Measurements from ENCODE around the gene BRICD5.

BRICD5 gene

DNA sequence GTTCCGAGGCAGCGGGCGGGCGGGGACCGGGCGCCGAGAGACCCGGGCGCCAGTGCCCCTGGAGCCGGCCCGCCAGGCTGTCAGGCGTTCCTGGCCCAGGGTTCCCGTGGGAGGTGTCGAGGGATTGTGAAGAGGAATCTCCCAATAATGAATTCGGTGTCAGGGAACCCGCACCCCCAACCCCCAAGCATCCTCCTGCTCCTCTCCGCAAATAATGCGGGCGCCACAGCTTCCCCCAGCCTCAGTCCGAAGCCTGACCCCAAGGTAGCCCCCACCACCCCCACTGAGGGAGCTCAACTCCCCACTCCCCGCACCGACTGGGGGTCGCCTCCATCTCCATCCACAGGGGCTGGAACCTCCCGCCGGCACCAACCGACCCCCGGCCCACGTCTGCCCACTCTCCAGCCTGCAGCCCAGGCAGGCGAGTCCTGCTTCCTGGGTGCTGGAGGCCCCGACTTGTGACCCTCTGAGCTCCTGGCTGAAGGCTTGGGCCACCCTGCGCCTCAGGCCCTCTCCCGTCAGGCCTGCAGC is 13.6 kb downstream of the BRICD5 start:
- DNase-seq: no peak

DNA sequence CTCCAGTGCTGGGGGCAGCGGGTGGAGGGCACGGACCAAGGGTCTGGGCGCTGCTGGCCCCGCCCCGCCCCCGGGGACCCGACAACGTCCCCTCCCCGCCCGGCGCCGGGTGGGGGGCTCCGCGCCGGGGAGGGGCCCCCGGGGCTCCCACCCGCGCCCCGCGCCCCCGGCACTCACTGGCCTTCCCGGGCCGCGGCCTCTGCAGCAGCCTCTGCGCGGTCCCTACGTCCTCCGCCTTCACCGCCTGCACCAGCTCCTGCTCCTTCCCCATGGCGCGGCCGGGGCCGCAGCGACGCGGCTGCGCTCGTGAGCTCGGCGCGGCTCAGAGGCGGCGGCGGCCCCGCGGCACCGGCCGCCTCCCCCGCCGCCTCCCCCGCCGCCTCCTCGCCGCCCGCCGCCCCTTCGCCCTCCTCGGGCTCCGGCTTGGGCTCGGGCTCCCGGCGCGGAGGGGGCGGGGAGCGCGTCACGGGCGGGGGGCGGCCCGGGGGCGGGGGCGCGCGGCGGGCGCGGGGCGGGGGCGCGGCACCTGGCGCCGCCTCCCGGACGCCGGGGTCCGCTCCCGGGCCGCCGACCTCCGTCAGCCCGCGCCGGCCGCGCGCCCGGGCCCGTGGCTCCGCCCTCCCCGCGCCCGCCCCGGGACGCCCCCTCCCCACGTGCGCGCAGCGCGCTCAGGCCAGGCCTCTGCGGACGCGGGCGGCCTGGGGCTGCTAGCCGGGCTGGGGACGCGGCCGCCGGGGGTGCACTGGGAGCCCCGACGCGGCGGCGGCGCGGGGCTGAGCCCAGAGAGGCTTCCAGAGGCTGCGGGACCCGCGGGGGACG is 14.3 kb downstream of the BRICD5 start, which contains the start of gene CASKIN1:
Gene CASKIN1 (minus strand): TSS at position 444 of the 819 bp plus-strand sequence. CDS start 173 bp downstream, at position 271.
- no peak for DNase-seq

DNA sequence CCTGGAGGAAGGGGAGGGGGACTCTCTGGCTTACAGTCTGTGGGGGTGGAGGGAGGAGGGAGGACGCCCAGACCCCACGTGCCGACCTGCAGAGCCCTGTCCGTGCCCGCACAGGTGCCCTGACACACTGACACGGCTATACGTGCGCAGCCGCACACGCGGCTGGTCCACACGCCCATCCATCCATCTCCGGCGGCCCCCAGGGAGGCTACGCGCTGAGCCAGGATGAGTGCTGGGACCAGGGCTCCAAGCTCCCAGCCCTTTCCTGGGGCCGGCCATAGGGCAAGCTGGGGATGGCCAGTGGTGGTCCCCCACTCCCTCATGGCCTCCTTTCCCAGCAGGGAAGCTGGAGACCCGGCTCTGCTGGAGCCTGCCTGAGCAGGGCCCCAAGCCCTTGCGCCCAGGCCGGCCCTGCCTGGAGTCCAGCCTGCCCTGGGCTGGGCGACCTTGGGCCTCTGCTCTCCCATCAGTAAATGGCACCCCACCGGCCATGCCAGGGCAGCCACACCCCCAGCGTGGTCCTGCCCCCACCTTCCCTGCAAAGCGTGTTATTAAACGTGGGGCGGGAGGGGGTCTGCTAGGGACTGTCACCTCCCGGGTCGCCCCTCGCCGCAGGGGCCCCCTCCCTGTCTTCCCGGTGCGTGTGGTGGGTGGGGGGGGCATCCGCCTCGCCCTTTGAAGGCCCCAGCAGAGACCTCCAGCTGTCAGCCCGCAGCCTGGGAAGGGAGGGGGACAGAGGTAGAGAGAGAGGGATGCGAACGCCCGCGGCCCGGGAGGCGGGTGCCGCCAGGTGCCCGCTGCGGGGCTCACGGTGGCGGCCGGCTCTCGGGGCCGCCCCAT is 15.1 kb downstream of the BRICD5 start:
- DNase-seq: no peak

DNA sequence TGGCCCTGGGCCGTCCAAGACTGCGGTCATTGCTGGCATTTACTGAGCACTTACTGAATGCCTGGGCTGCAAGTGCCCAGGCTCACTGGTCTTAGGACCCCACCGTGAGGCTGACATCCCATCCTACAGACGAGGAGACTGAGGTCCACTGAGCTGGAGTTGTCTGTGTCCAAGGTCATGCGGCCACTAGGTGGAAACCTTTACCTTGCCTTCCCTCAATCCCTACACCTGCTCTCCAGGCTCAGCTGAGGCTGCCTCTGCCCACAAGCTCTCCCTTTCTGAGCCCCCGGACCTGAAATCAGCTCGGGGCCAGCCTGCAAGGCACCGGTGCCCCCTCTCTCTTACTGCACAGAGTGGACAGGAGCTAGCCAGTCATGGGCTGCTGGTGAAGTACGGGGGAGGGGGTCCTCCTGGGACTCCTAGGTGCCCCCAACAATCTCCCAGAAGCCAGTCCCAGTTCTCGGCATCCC is 15.8 kb downstream of the BRICD5 start:
- peak; percentile 30 for DNase-seq

DNA sequence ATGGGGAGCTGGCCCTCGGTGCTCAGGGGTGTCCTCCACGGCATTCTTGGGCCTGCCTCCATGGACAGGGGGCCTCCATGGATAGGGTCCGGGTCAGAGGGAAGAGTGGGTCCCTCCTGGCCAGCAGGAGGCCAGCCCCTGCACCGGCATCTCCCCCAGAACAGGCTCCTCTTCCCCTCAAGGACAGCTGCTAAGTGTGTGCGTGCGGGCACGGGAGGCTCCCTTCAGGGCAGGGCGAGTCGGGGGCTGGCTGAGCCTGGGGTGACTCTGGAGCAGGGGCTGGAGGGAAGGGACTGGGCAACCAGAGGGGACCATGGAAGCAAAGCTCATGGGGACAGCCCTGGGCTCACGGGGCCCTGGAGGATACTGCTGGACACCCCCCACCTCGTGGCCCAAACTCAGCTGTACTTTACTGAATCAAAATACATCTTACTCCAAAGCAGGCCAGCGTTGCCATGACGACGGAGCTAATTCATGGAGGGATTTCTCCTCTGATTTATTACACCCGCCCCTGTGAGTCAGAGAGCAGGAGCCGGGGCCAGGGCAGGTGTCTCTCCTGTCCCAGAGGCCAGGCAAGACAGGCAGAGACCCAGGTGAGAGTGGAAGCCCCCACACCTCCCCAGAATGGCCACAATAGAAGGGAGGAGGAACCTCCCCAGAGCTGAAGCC is 16.4 kb downstream of the BRICD5 start:
- DNase-seq: no peak

DNA sequence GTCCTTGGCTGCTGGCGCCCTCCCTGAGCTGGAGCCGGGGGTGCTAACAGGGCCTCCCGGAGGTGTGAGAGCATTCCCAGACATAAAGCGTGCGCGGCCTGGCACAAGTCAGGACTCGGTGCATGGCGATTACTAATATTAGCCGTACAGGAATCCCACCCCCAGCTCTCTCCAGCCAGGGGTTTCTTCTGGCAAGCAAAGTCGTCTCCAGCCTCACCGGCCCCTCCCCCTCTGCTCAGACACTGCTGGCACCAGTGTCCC is 19.3 kb downstream of the BRICD5 start:
- DNase-seq: no peak

DNA sequence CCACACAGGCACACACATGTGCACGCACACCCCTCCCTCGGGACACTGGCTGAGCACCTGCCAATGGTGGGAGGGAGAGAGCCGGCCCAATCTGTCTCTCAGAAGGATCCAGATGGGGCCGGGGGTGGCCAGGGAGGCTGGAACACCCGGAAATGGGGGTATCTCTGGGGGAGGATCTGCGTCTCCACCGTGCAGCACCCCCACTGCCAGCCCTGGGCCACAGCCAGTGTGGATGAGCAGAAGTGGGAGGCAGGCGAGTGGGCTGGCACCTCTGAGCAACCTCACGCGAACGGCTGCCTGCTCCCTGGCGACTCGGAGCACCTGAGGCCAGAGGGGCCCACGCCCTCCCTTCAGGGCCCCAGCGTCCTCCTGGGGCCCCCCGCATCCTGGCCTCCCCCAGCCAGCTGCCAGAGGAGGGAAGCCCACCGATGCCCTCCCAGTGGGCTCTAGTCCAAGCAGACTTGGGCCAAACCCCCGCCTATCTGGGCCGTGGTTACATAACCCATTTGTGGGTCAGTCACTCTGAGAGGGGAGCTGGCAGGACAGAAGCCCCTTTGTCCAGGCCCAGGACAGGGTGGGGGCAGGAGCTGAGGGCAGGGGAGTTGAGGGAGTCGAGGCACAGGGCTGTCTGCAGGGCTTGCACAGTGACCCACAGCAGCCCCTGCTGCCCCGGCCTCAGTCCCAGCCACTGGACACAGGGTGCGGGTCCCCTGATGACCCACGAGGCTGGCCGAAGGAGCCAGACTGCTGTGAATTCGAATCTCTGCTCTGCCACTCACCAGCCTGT is 19.8 kb downstream of the BRICD5 start:
- no peak for DNase-seq

DNA sequence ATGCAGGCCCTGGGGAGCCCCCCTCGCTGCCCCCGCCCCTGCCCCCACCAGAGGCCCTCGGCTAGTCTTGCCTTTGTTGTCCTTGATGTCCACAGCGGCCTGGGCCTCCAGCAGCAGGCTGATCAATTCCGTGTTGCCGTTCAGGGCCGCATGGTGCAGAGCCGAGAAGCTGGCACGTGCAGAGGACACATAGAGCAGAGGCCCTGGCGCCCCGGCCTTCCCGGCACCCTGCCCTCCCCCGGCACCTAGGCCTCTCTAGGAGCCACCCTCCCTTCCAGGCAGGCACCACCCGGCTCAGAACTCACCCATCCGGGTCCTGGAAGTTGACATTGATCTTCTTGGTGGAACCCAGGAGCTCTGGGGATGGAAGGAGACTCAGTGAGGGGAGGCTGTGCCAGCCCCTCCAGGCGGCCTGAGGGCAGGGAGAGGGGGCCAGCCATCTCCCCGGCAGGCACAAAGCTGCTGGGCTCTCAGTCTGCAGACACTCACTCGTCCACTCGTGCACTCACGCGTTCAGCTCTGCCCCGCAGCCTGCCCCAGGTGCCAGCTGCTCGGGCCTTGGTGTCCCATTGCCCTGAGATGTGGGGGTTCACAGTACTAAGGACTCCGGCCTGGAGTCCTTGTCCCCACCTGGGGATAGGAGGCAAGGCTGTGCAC is 20.5 kb downstream of the BRICD5 start:
- DNase-seq: no peak

DNA sequence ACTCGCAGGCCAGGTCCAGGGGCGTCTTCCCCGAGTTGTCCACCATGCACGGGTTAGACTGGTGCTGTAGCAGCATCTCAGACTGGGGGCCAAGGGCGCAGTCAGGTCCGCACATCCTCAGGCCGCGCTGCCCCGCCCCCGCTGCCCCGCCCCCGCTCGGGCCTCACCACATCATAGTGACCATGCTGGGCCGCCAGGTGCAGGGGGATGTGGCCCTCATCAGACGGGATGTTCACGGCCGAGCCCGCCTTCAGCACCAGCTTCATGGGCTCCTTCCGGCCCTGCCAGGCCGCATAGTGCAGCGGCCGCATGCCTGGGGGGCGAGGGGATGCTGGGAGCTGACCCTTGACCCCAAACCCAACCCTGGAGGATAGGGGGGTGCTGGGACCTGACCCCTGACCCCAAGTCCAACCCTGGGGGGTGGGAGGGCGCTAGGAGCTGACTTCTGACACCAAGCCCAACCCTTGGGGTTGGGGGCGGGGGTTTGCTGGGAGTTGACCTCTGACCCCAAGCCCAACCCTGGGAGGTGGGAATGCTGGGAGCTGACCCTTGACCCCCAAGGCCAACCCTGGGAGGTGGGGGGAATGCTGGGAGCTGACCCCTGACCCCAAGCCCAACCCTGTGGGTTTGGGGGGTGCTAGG is 21.3 kb downstream of the BRICD5 start:
- DNase-seq: no peak

DNA sequence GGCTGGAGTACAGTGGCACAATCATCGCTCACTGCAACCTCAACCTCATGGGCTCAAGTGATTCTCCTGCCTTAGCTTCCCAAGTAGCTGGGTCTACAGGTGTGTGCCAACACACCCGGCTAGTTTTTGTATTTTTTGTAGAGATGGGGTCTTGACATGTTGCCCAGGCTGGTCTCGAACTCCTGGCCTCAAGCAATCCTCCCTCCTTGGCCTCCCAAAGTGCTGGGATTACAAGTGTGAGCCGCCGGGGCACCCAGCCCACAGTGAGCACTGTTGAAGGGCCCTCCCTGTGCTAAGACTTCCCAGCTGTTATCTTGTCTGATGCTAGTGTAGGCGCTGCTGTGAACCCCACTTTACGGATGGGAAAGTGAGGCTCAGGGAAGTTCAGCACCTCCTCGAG is 22.3 kb downstream of the BRICD5 start:
- DNase-seq: no peak

DNA sequence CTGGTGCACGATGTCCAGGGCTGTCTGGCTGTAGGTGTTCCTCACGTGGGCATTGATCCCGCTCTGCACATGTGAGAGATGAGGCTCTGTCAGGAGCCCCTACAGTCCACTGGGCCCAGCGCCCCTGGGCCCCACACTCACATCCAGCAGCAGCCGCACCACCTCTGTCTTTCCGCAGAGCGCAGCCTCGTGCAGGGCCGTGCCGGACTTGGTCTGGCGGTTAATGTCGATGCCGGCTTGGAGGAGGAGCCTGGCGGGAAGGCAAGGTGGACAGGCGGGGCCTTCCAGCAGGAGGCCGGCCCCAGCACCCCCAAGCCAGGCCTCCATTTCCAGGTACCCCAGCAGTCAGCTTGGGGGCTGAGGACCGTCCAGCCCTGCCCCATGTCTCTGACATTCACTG is 23.5 kb downstream of the BRICD5 start:
- no peak for DNase-seq

DNA sequence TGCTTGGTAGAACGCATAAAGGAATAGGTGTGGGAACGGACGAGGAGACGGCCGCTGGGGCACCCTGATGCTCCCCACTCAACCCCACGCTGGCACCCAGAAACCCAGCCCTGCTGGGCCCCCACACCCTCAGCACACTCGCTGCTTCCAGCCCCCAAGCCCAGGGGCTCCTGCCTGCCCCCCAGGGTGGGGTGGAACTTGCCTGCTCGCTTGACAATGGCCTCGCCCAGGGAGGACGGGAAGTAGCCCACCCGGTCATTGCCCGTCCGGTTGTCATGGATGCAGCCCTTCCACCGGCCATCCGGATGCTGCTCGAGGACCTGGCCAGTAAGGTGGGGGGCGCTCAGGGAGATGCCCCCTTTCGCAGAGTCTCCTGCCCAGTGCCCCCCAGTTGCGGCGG is 24.2 kb downstream of the BRICD5 start:
- no peak for DNase-seq

DNA sequence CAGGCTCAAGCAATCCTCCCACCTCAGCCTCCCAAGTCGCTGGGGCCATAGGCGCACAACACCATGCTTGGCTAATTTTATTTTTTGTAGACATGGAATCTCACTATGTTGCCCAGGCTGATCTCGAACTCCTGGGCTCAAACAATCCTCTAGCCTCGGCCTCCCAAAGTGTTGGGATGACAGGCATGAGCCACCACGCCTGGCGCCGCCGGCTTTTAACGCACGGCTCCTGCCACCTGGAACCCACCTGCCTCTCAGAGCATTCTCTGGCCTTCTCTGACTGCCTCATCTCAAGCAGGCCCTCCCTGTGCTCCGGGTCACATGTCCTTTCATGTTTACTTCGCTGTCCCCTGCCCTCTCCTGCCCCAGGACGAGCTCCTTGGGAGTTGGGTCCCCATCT is 24.6 kb downstream of the BRICD5 start:
- no peak for DNase-seq

DNA sequence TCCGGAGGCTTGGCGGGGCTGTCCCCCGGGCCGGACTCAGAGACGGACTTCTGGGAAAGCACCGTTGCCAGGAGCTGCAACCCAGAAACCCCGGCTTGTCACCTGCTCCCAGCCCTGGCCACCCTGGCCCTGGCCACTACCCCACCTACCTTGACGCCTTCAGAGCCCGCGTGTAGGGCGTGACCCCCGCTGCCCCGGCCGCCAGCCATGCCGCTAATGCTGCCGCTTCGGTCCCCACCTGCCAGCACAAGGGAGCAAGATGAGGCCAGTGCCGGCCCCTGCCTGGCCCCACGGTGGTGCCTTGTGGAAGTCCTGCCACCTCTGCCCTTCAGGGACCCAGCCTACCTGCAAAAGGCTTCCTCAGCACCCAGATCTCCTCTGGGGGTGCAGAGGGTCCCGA is 25.7 kb downstream of the BRICD5 start:
- DNase-seq: no peak

DNA sequence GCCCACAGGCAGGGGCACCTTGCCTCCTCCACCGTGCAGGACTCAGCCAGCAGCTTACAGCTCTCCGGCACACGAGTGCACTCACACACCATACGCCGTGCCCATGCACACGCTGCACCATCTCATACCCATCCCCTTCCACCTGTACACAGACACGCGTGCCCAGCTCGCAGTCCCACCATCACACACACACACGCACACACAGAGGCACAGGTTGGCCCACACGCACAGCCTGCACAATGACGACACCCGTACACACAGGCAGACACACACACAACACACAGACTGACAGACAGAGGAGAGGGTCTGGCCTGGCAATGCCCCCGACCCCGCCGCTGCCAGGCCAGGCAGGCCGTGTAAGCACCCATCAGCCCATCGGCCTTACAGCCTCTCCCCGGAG is 26.3 kb downstream of the BRICD5 start:
- DNase-seq: no peak

DNA sequence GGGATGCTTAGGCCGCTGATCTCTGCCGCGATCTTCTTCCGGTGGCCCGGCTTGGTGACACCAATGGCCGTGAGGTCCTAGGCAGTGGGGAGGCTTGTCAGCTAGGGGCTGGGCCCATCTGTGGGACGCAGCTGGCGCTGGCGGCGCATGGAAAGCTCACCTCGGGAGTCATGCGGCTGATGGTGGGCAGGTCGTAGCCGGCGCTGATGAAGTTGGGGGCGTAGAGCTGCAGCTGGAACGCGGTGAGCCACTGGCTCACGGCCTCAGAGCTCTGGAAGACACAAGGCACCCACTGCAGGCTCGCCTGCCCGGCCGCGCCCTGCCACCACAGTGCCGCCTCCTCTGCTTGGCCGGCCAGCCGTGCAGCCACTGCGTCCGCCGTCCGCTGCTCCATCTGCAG is 27.0 kb downstream of the BRICD5 start:
- DNase-seq: no peak

DNA sequence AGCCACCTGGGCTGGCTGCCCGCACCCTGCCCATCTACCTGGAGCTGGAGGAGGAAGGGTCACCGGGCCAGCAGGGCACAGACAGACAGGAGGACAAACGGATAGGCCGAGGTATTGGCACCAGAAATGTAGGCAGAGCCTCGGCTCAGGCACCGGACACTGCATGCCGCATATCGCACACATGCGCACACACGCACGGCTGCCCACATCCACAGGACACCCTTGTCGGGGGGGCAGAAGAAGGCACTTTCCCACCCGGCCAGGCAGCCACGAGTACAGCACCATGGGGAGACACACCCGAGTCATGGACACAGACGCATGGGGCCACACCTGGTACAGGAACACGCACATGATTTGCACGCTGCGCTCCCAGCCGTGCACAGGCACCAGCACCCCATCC is 28.7 kb downstream of the BRICD5 start:
- no peak for DNase-seq

DNA sequence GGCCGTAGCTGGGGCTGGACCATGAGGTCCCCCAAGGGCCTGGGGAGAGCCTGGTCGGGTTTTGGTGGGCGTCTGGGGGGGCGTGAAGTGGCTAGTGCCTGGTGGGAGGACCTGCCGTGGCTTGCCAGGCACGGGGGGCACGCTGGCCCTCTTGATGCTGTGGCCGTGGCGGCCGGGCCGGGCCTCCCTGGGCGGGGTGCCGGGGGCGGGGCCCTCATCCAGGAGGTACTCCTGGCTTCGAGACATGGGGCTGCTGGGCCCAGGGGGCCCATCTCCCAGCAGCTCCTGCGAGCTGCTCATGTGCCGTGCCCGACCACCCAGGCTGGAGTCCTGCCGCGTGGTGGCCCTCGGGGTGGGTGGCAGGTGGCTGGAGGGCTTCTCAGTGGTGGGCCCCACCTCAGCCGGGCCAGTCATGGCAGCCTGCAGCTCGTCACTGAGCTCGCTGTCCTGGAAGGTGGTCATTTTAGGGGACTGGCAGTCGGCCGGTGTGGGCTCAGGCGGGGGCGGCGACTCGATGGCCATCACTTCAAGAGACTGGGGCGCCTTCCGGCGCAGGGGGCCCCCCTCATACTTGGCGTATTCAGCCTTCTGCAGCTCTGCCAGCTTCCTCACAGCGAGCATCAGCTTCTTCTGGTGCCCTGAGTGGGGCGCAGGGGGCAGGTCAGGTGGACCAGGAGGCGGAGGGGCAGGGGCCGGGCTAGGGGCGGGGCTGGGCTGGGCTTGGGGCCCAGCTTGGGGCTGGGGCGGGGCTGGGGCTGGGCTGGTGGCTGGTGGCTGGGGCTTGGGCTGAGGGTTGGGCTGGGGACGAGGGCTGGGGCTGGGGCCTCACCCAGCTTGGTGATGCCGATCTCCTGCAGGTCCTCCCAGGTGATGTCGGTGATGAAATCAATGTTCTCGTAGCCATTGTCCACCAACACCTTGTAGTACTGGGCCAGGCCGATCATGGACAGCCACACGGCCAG is 29.4 kb downstream of the BRICD5 start:
- DNase-seq: no peak

DNA sequence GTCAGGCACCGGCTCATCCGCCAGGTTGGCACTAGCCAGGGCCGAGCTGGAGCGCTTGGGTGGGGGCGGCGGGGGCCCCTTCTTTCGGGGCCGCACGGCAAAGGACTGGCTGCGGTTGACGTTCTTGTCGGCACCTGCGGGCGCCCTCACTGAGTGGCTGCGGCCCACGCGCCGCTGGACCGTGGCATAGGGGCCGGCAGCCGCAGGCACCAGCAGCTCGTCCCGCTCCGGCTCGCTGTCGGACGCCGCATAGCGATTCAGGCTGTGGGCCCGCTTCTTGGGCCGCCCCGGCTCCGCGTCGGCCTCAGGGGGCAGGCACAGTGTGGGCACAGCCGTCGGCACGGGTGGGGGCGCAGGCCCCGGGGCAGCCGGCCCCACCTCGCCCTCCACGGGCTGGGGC is 30.2 kb downstream of the BRICD5 start:
- DNase-seq: no peak

DNA sequence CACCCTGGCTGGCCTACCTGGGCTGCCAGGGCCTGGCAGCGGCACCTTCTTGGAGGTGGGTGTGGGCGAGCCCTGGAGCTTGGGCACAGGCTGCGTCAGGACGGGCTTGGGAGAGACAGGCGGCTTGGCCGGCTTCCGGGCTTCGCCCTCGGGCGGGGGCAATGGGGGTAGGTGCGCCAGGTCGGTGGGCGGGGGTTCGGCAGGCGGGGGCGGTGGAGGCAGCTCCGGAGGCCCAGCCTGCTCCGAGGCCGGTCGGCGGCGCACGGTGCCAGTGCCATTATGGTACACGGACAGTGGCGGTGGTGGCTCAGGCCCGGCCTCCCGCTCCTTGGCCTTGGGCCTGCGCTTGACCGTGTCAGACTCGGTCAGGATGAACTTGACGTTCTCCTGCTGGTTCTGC is 31.1 kb downstream of the BRICD5 start:
- no peak for DNase-seq
